Midbrain (tissue), 1 donor: ENCODE measurements around the gene PXYLP1.

Experiments
- DNase-seq: peaks from one replicate; lab custom pipeline; 2025; lab: John Stamatoyannopoulos, UW

The PXYLP1 gene

GRCh38 chr3:141326123-141326522 lies 94.5 kb downstream of the PXYLP1 start:
- DNase-seq, result no peak

- no peak for DNase-seq
Observed at GRCh38 chr3:141326626-141327025, 95.0 kb downstream of the PXYLP1 start.

- DNase-seq, result no peak
Observed at GRCh38 chr3:141328286-141329166, 96.9 kb downstream of the PXYLP1 start.

- no peak for DNase-seq
Observed at GRCh38 chr3:141330235-141330634, 98.6 kb downstream of the PXYLP1 start.

GRCh38 chr3:141330718-141331376 lies 99.2 kb downstream of the PXYLP1 start:
- DNase-seq, result no peak

GRCh38 chr3:141331377-141332318 lies 100.0 kb downstream of the PXYLP1 start:
- no peak for DNase-seq

- no peak for DNase-seq
Observed at GRCh38 chr3:141332416-141332815, 100.8 kb downstream of the PXYLP1 start.

- no peak for DNase-seq
Observed at GRCh38 chr3:141333836-141334626, 102.4 kb downstream of the PXYLP1 start.

GRCh38 chr3:141334627-141335250 lies 103.1 kb downstream of the PXYLP1 start:
- DNase-seq, result no peak

- DNase-seq, result no peak
Observed at GRCh38 chr3:141335531-141336061, 104.0 kb downstream of the PXYLP1 start.

GRCh38 chr3:141336672-141337522 lies 105.3 kb downstream of the PXYLP1 start:
- no peak for DNase-seq

GRCh38 chr3:141337523-141337854 lies 105.9 kb downstream of the PXYLP1 start:
- no peak for DNase-seq

GRCh38 chr3:141337991-141338390 lies 106.4 kb downstream of the PXYLP1 start:
- no peak for DNase-seq

- DNase-seq, result no peak
Observed at GRCh38 chr3:141338881-141339280, 107.3 kb downstream of the PXYLP1 start.

- no peak for DNase-seq
Observed at GRCh38 chr3:141341536-141341935, 109.9 kb downstream of the PXYLP1 start.

- no peak for DNase-seq
Observed at GRCh38 chr3:141342386-141342785, 110.8 kb downstream of the PXYLP1 start.

- DNase-seq, result no peak
Observed at GRCh38 chr3:141343077-141343476, 111.5 kb downstream of the PXYLP1 start.

GRCh38 chr3:141343865-141344271 lies 112.2 kb downstream of the PXYLP1 start:
- no peak for DNase-seq
